Lower leg skin (tissue), 3 donors: ENCODE measurements around the gene TUBA8.

ENCODE experiments used
- POLR2A ChIP-seq, 2 donors: fragments of 450-650 bp; IDR thresholded peaks; one replicate each; pipeline ENCODE4 v1.6.1; 2016 to 2017; ENCODE audit warnings: antibody characterized with exemption in 2 of 2, mild to moderate bottlenecking in 1 of 2, moderate library complexity in 1 of 2
- TF ChIP-seq, protein P1 (sequence below), 3 donors: fragments of 450-650 bp; IDR thresholded peaks; one replicate each; pipeline ENCODE4 v1.5.1; 2016; ENCODE audit warnings: antibody characterized with exemption in 3 of 3, mild to moderate bottlenecking in 3 of 3, moderate library complexity in 2 of 3

- TF ChIP-seq, protein P1, sequence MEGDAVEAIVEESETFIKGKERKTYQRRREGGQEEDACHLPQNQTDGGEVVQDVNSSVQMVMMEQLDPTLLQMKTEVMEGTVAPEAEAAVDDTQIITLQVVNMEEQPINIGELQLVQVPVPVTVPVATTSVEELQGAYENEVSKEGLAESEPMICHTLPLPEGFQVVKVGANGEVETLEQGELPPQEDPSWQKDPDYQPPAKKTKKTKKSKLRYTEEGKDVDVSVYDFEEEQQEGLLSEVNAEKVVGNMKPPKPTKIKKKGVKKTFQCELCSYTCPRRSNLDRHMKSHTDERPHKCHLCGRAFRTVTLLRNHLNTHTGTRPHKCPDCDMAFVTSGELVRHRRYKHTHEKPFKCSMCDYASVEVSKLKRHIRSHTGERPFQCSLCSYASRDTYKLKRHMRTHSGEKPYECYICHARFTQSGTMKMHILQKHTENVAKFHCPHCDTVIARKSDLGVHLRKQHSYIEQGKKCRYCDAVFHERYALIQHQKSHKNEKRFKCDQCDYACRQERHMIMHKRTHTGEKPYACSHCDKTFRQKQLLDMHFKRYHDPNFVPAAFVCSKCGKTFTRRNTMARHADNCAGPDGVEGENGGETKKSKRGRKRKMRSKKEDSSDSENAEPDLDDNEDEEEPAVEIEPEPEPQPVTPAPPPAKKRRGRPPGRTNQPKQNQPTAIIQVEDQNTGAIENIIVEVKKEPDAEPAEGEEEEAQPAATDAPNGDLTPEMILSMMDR (IDR thresholded peaks at IDR 0.05): no peak
- no peak for TF ChIP-seq POLR2A (IDR thresholded peaks at IDR 0.05)
Measured at GRCh38 chr22:18069041-18069440, 41.6 kb upstream of the TUBA8 start.
